HG03064 (cell line): ENCODE data around the gene CTNNA1.
"Not testable (repeated sequence)": the region's sequence is repeated elsewhere in the genome, so short reads cannot be mapped to it uniquely, and the experiment has no call there.

ENCODE experiments used
- ATAC-seq: cut with Tn5 transposase; IDR thresholded peaks from one replicate; pipeline ENCODE4 v1.9.1; 2021; ENCODE audit warnings: low read depth; ENCODE audit not compliant: unreplicated experiment

Gene CTNNA1

GRCh38 chr5:138755084-138755748 is 2.0 kb downstream of the CTNNA1 start:
- no peak for ATAC-seq

DNA sequence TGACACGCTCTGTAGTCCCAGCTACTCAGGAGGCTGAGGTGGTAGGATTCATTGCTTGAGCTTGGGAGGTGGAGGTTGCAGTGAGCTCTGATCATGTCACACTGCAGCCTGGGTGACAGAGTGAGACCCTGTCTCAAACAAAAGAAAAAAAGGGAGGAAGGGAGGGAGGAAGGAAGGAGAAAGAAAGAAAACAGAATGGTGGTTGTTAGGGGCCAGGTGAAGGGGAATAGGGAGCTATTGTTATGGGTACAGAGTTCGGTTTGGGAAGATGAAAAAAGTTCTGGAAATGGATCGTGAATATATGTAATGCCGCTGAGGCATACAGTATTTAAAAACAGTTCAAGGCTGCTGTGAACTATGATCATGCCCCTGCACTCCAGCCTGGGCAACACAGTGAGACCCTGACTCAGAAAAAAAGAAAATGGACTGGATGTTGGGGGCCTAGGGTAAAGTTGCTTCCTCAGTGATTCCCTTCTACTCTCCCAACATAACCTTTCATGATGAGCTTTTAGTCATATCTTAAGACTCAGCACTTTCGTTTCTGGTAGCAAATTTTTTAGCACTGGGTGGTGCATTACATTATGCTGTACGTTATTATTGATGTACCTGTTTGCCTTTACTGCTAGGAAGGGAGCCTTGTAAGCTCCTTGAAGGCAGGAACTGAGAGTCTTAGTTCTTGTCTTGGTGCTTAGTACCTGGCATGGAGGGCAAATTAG is 4.0 kb downstream of the CTNNA1 start:
- ATAC-seq: no peak

DNA sequence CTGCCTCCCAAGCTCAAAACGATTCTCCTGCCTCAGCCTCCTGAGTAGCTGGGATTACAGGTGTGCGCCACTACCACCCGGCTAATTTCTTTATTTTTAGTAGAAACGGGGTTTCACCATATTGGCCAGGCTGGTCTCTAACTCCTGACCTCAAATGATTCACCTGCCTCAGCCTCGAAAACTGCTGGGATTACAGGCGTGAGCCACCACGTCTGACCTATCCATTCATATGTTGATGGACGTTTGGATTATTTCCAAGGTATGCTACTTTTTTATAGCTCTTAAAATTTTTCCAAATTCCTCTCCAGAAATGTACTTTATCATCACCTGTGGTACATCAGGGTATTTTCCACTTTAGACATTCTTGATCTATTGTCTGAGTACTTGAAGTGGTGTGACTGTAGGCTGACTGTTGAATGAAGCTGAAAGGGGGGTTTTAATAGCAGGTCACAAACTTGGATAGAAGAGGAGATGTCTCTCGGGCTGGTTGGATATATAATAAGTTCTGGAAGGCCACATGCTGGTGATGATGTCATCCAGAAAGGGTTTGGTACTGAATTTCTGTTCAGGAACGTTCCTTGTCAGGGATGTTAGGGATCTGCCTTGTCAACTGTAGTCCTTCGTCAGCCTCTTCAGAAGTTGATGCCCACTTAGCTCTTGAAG is 7.4 kb downstream of the CTNNA1 start:
- ATAC-seq: no peak

DNA sequence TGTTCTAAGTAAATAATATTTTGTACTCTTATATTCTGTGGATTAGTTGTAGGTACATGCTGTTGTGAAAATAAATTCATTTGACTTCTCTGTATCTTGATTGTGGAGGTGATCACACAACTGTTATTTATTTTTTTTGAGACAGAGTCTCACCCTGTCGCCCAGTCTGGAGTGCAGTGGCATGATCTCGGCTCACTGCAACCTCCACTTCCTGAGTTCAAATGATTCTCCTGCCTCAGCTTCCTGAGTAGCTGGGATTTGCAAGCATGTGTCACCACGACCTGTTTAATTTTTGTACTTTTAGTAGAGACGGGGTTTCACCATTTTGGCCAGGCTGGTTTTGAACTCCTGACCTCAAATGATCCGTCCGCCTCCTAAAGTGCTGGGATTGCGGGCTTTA is 7.9 kb downstream of the CTNNA1 start:
- ATAC-seq: not testable (repeated sequence)

- ATAC-seq: not testable (repeated sequence)
These were observed 8.4 kb downstream of the CTNNA1 start for GRCh38 chr5:138761670-138762069.

DNA sequence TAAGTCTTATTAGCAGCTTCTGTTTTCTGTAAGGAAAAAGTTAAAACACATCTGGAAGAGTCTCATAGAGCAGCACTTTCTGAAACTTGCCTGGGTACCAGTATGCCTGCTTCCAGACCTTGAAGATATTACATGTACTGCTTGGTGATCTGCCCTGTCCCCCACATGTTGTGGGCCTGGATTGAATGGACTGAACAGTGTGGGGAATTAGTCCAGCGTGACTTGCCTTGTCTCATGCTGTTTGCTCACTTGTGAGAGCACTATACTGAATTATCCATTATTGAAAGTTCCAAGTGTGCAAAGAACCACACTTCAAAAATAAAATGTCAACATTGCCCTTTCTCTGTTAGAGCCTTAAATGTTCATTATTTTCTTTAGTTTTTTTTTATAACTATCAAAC is 8.9 kb downstream of the CTNNA1 start:
- no peak for ATAC-seq

- no peak for ATAC-seq
These were observed 10.0 kb downstream of the CTNNA1 start for GRCh38 chr5:138763037-138763778.

GRCh38 chr5:138770291-138770690 is 17.1 kb downstream of the CTNNA1 start:
- no peak for ATAC-seq

- no peak for ATAC-seq
These were observed 17.8 kb downstream of the CTNNA1 start for GRCh38 chr5:138770977-138771376.

DNA sequence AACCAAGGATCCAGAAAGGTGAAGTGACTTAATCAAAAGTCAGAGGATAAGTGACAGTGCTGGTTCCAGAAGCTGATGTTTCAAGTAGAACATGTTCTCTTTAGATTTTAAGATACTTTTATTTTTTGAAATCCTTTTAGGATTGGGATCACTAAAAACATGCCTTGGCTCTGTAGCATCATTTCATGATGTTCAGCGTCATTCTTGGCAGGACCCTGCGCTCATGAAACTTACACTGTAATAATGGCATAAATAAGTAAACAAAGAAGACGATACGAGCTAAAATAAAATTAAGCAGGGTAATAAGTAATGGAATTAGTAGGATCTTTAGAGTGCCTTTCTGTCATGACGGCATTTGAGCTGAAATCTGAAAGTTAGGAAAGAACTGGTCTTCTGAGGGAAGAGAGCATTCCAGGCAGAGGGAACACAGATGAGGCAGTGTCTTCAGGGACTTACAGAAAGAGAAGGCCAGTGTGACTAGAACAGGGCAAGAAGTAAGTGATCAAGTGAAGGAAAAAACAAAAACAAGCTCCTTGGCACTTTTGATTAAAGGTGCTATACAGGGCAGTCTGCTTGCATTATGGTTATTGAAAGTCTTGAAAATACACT is 19.9 kb downstream of the CTNNA1 start:
- ATAC-seq: no peak

GRCh38 chr5:138773624-138774023 is 20.4 kb downstream of the CTNNA1 start:
- not testable (repeated sequence) for ATAC-seq

GRCh38 chr5:138775034-138775433 is 21.8 kb downstream of the CTNNA1 start:
- no peak for ATAC-seq

DNA sequence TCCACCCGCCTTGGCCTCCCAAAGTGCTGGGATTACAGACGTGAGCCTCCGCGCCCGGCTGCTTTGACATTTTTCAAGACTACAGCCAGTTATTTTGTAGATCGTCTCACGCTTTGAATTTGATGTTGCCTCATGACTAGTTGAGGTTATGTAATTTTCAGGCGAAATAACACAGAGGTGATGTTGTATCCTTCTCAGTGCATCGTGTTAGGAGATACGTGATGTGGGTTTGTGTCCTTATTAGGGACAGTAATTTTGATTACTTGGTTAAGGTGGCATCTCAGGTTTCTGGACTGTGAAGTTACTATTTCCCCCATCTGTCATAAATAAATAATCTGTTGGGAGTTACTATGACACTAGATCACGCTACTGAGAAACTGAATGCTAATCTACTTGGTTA is 25.0 kb downstream of the CTNNA1 start:
- ATAC-seq: no peak

DNA sequence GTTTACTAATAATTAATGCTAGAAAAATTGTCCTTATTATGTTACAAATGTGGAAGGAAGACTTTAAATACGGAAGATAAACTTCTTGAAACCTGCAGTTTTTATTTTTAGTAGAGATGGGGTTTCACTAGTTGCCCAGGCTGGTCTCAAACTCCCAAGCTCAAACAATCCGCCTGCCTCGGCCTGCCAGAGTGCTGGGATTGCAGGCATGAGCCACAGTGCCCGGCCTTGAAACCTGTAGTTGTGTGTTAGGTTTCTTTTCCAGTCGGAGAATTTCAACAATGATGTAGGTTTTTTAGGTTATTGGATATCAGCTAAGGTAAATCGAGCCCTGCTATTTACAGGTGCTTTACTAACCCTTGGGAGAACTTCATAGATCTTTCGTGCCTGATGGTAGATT is 30.8 kb downstream of the CTNNA1 start:
- ATAC-seq: no peak

- no peak for ATAC-seq
These were observed 31.4 kb downstream of the CTNNA1 start for GRCh38 chr5:138784590-138784989.

GRCh38 chr5:138789771-138790242 is 36.6 kb downstream of the CTNNA1 start:
- ATAC-seq: no peak

- no peak for ATAC-seq
These were observed 37.5 kb downstream of the CTNNA1 start for GRCh38 chr5:138790684-138791083.

DNA sequence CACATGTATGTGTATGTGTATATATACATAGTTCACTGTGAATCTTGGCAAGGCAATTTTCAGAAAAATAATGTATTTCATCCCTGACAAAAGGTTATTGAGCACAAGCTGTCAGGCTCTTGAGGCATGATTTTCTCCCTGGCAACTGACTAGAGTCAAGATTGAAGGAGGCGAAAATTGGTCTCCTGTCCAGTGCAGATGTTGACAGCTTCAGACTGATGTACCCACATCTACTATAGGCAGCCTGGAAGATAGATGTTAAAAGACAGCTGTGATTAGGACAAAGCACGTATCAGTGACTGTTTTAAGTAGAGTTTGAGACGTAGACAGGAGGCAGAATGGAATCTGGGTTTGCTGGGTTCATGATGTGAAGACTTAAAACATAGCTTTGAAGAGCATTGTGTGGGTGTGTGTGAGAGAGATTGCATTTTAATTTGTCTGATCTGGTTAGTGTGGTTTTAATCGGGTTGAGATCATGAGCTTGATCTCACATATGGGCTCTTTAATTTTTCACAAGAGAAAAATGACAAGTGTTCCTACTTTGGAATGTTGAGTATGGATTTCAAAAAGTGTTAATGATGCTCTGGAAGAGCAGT is 39.1 kb downstream of the CTNNA1 start:
- ATAC-seq: no peak

DNA sequence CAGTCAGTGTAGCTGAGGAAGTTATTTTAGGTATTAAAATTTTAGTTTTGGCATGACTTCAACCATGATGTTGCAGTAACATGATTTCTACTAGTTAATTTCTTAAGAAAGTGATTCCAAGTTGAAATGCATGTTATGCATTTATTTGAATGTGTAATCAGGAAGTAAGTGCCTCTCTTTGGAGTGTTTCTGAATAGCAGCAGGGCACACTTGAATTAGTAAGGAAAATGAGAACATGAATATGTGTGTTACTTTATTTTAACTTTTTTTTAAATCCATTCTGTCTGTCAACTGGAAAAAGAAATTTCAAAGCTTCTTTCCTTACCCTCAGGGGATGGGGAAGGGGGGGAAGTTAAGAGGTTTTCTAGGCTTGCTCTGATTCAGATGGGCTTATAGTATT is 40.4 kb downstream of the CTNNA1 start:
- ATAC-seq: no peak

DNA sequence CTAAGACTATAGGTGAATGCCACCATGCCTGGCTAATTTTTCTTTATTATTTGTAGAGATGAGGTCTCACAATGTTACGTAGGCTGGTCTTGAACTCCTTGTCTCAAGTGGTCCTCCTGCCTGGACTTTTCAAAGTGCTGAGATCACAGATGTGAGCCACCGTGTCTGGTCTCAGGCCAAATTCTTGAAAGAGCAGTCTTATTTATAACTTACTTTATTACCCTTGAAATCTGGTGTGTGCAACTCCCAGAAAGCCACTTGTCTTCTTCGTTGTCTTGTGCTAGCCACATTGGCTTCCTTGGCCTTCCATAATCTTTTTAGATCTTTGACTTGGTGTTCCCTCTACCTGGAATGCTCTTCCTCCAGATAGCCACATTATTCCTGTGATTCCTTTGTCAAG is 50.1 kb downstream of the CTNNA1 start:
- no peak for ATAC-seq
